Breast epithelium (tissue), 4 donors: ENCODE data around the gene MAB21L1. TPM values are rescaled to one million over a fixed set of nuclear protein-coding genes. Genes with fewer than 3 reads are reported as not detected.

Source experiments
- DNase-seq, 2 donors: peaks; one replicate each; pipeline ENCODE4 v3.0.0-alpha.2; 2019; ENCODE audit warnings: low spot score in 2 of 2
- H3K27ac ChIP-seq, 2 donors: fragments of 200-600 bp; sonication (generic) in 1 of 2; one replicate each; pipeline ENCODE4 v1.5.1; 2016 to 2019; ENCODE audit warnings: mild to moderate bottlenecking in 1 of 2
- H3K27me3 ChIP-seq, 2 donors: fragments of 200-600 bp; sonication (generic) in 1 of 2; one replicate each; pipeline versions ENCODE4 v1.5.1 to v1.6.0; 2017 to 2019; ENCODE audit warnings: control low read depth in 1 of 2, mild to moderate bottlenecking in 1 of 2
- H3K36me3 ChIP-seq: fragments of 200-600 bp; one replicate; pipeline ENCODE4 v1.5.1; 2019
- H3K4me1 ChIP-seq, 2 donors: fragments of 200-600 bp; sonication (generic); one replicate each; pipeline ENCODE4 v1.5.1; 2016 to 2019; ENCODE audit warnings: control low read depth in 1 of 2
- H3K4me3 ChIP-seq, 3 donors: fragments of 200-600 bp; sonication (generic); 1 replicate in 2 of 3; 2 replicates in 1 of 3; pipeline ENCODE4 v1.5.1; 2016 to 2019; ENCODE audit warnings: mild to moderate bottlenecking in 3 of 3, moderate library complexity in 2 of 3
- H3K9me3 ChIP-seq, 2 donors: fragments of 200-600 bp; sonication (generic) in 1 of 2; one replicate each; pipeline ENCODE4 v1.5.1; 2016 to 2019; ENCODE audit warnings: control low read depth in 1 of 2
- CTCF ChIP-seq, 3 donors: fragments of 450-650 bp; IDR thresholded peaks; one replicate each; pipeline ENCODE4 v1.5.1; 2016 to 2017; ENCODE audit warnings: antibody characterized with exemption in 3 of 3, mild to moderate bottlenecking in 3 of 3, moderate library complexity in 3 of 3
- POLR2A ChIP-seq: fragments of 450-650 bp; IDR thresholded peaks from one replicate; pipeline ENCODE4 v1.6.1; 2016; ENCODE audit warnings: antibody characterized with exemption, mild to moderate bottlenecking, moderate library complexity
- POLR2AphosphoS5 ChIP-seq, 3 donors: sonication (generic); formaldehyde crosslinking; IDR thresholded peaks; one replicate each; pipeline ENCODE4 v1.6.1; 2017; ENCODE audit warnings: antibody characterized with exemption in 3 of 3
- intact Hi-C: fragments of 100-400 bp; cut with DNase I; formaldehyde crosslinking; loops from one replicate; pipeline ENCODE4 v1.15.1; 2023; ENCODE audit warnings: low total_unique reads
- total RNA-seq, 3 donors: library from RNA; depleted of rRNA; stranded (reverse); fragments of >200 nt; gene quantifications; one replicate each; pipeline ENCODE4 v1.1.0, GENCODE V29; 2016

MAB21L1 gene
- total RNA-seq, 3 donors from 2014 or later = 7.7 to 12.0 (median 11.8) TPM

- TF ChIP-seq CTCF (IDR thresholded peaks at IDR 0.05) (no peak), POLR2AphosphoS5 (IDR thresholded peaks at IDR 0.05) (no peak), POLR2A (no peak)
- Histone ChIP-seq H3K36me3 (no peaks in the 10 kb centered on the region), H3K4me1 (no peaks in the 10 kb centered on the region), H3K27me3 (no peaks in the 10 kb centered on the region), H3K9me3 (no peaks in the 10 kb centered on the region), H3K27ac (no peak overlapping the region), H3K4me3 (no peak overlapping the region)
- DNase-seq = no peak
- intact Hi-C loops = no loop called here
Measured at GRCh38 chr13:35455022-35455421, 21.5 kb downstream of the MAB21L1 start.

GRCh38 chr13:35449821-35450220 lies 26.7 kb downstream of the MAB21L1 start:
- TF ChIP-seq CTCF (IDR thresholded peaks at IDR 0.05) (no peak), POLR2A (no peak)
- no peak overlapping the region for H3K4me3 ChIP-seq
- H3K27me3 ChIP-seq = no peaks in the 10 kb centered on the region
- H3K4me1 ChIP-seq = no peaks in the 10 kb centered on the region
- H3K27ac ChIP-seq = no peak overlapping the region
- no peak for DNase-seq
- no peaks in the 10 kb centered on the region for H3K36me3 ChIP-seq
- intact Hi-C loops = no loop called here
- no peaks in the 10 kb centered on the region for H3K9me3 ChIP-seq

- TF ChIP-seq POLR2AphosphoS5 (IDR thresholded peaks at IDR 0.05) (no peak), CTCF (IDR thresholded peaks at IDR 0.05) (no peak), POLR2A (no peak)
- Histone ChIP-seq H3K36me3 (no peaks in the 10 kb centered on the region), H3K4me3 (no peak overlapping the region), H3K9me3 (no peaks in the 10 kb centered on the region), H3K4me1 (no peaks in the 10 kb centered on the region), H3K27me3 (no peaks in the 10 kb centered on the region), H3K27ac (no peak overlapping the region)
- DNase-seq = no peak
- intact Hi-C loops = no loop called here
Measured at GRCh38 chr13:35448465-35448864, 28.0 kb downstream of the MAB21L1 start.
